Endothelial cell (in vitro differentiated cells): ENCODE data around the gene MOSPD2. TPM values are rescaled to one million over a fixed set of nuclear protein-coding genes. Genes with fewer than 3 reads are reported as not detected.

Experiments used
- DNase-seq: peaks from one replicate; pipeline ENCODE4 v3.0.0; 2021; ENCODE audit warnings: low spot score
- H3K27ac Mint-ChIP-seq: one replicate; pipeline ENCODE4 v1.8.0; 2021; ENCODE audit warnings: mixed read lengths, inconsistent platforms; ENCODE audit not compliant: unreplicated experiment
- H3K27me3 Mint-ChIP-seq: one replicate; pipeline ENCODE4 v1.8.0; 2021; ENCODE audit warnings: mild to moderate bottlenecking, moderate library complexity, mixed read lengths, inconsistent platforms; ENCODE audit not compliant: unreplicated experiment
- H3K36me3 Mint-ChIP-seq: one replicate; pipeline ENCODE4 v1.8.0; 2021; ENCODE audit warnings: mild to moderate bottlenecking, low read depth, mixed read lengths, inconsistent platforms; ENCODE audit not compliant: unreplicated experiment
- H3K4me1 Mint-ChIP-seq: one replicate; pipeline ENCODE4 v1.8.0; 2021; ENCODE audit warnings: mild to moderate bottlenecking, mixed read lengths, inconsistent platforms; ENCODE audit not compliant: unreplicated experiment
- H3K4me3 Mint-ChIP-seq: one replicate; pipeline ENCODE4 v1.8.0; 2021; ENCODE audit warnings: mild to moderate bottlenecking, mixed read lengths, inconsistent platforms; ENCODE audit not compliant: unreplicated experiment
- H3K9me3 Mint-ChIP-seq: one replicate; pipeline ENCODE4 v1.8.0; 2021; ENCODE audit warnings: mixed read lengths, inconsistent platforms; ENCODE audit not compliant: unreplicated experiment
- CTCF ChIP-seq: fragments of 200-600 bp; sonication (generic); IDR thresholded peaks from one replicate; pipeline ENCODE4 v1.5.0; 2021; ENCODE audit warnings: antibody characterized with exemption; ENCODE audit not compliant: unreplicated experiment
- long read RNA-seq: library from polyadenylated mRNA; unstranded; transcript quantifications from one replicate; pipeline ENCODE4 v2.0.0, GENCODE V29; 2020; ENCODE audit not compliant: unreplicated experiment
- total RNA-seq: library from RNA; stranded (reverse); fragmentation: NEBNext Ultra II Directional; extraction: Animal tissue kit (Norgen Biotek cat#: 25700); gene quantifications from one replicate; pipeline ENCODE4 v1.2.1, GENCODE V29; 2021; ENCODE audit not compliant: unreplicated experiment

The MOSPD2 gene
- total RNA-seq: 10.0 TPM
- long read RNA-seq, full-length matches to known transcripts: 11 of 13 reads
- long read RNA-seq, partial matches to known transcripts: 2 of 13 reads
- long read RNA-seq, other reads (novel, unspliced or antisense): 0 of 13 reads

- DNase-seq: peak; percentile 85
- H3K4me3 Mint-ChIP-seq: peak within 1 kb of the TSS; percentile 85
- no peaks in the 10 kb centered on the region for H3K27me3 Mint-ChIP-seq
- TF ChIP-seq CTCF: no peak
- H3K36me3 Mint-ChIP-seq: no peaks in the 10 kb centered on the region
- no peaks in the 10 kb centered on the region for H3K9me3 Mint-ChIP-seq
- peak within 1 kb of the TSS; percentile 36 for H3K27ac Mint-ChIP-seq
- no peaks in the 10 kb centered on the region for H3K4me1 Mint-ChIP-seq
Observed at GRCh38 chrX:14872851-14873675, at the start of gene MOSPD2, which contains the start of gene FANCB. Gene MOSPD2, plus strand, starts transcription at chrX:14873421. Its CDS starts 108 bp downstream, at chrX:14873529. Gene FANCB, minus strand, starts transcription at chrX:14873069. Its CDS starts 7,559 bp downstream, at chrX:14865510.

GRCh38 chrX:14825851-14826250, 47.4 kb upstream of the MOSPD2 start:
- TF ChIP-seq CTCF: no peak
- H3K9me3 Mint-ChIP-seq: no peaks in the 10 kb centered on the region

GRCh38 chrX:14826319-14826718, 46.9 kb upstream of the MOSPD2 start:
- no peak overlapping the region for H3K4me3 Mint-ChIP-seq
- no peaks in the 10 kb centered on the region for H3K9me3 Mint-ChIP-seq
- H3K4me1 Mint-ChIP-seq: no peaks in the 10 kb centered on the region
- no peaks in the 10 kb centered on the region for H3K36me3 Mint-ChIP-seq
- peaks cover 4% of the 10 kb centered on the region for H3K27me3 Mint-ChIP-seq
- DNase-seq: no peak
- TF ChIP-seq CTCF: no peak
- no peak overlapping the region for H3K27ac Mint-ChIP-seq

More at GRCh38 chrX:14825851-14826250, 47.4 kb upstream of the MOSPD2 start:
- Mint-ChIP-seq H3K27me3 (peaks cover 4% of the 10 kb centered on the region), H3K4me3 (no peak overlapping the region), H3K27ac (no peak overlapping the region), H3K36me3 (no peaks in the 10 kb centered on the region), H3K4me1 (no peaks in the 10 kb centered on the region)
- DNase-seq: no peak

GRCh38 chrX:14829643-14830042, 43.6 kb upstream of the MOSPD2 start:
- no peaks in the 10 kb centered on the region for H3K9me3 Mint-ChIP-seq
- H3K27me3 Mint-ChIP-seq: peaks cover 4% of the 10 kb centered on the region
- no peak overlapping the region for H3K27ac Mint-ChIP-seq
- no peak for DNase-seq
- no peak overlapping the region for H3K4me3 Mint-ChIP-seq
- TF ChIP-seq CTCF: no peak
- H3K36me3 Mint-ChIP-seq: no peaks in the 10 kb centered on the region
- no peaks in the 10 kb centered on the region for H3K4me1 Mint-ChIP-seq

- no peak for TF ChIP-seq CTCF
- no peak overlapping the region for H3K27ac Mint-ChIP-seq
- H3K36me3 Mint-ChIP-seq: no peaks in the 10 kb centered on the region
- H3K4me3 Mint-ChIP-seq: no peak overlapping the region
- H3K9me3 Mint-ChIP-seq: no peaks in the 10 kb centered on the region
- DNase-seq: no peak
- H3K4me1 Mint-ChIP-seq: no peaks in the 10 kb centered on the region
- peaks cover 3% of the 10 kb centered on the region for H3K27me3 Mint-ChIP-seq
Observed at GRCh38 chrX:14832151-14832550, 41.1 kb upstream of the MOSPD2 start.
